ENCODE results near the gene RPN2. TPM values are rescaled to one million over a fixed set of nuclear protein-coding genes. Genes with fewer than 3 reads are reported as not detected.

RPN2 gene
- total and polyA plus RNA-seq, 2 of the 13 experiments (the other 11 are each of a cell fraction or from before 2014, with no cell fraction given): 587 to 1,818 TPM

DNA sequence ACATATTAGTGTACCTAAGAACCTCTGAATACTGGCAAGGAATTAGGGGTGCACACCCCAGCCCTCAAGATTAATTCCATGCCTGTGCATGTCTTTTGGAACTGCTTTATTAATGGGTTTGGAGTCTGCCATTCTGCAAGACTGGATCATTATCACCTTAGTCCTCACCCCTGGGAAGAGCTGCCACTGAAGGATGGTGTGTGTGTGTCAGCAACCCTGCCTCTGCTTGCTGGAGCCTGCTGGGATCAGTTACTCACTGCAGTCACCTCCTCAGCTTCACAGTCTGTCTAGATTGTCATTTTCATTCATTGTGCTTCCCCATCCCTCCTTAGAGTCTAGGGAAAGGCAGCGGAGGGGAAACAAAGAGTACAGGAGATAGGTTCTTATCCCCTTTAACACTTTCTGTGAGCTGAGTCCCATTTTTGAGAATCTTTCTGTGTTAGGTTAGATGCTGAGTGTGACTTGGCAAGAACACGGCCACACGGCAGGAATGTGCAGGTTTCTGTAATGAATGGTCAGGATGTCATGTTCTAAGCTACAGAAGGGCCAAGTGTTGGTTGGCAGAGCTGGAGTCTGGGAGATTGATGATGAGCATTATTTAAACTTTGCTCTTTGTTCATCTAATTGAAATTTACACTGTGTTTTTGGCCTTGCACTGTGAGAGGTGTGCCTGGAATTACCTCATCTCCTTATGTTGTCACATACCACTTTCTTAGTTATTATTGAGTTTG is 61.4 kb downstream of the RPN2 start:
- DNase-seq (ENCODE audit: low spot score): no peak
- Histone ChIP-seq H3K4me2 (ENCODE audit: low read depth, low read length) (no peak overlapping the region), H3K4me1 (ENCODE audit: insufficient read depth, low read length) (no peaks in the 10 kb centered on the region), H3K27ac (ENCODE audit: extremely low read length, insufficient read depth, low read length) (no peak overlapping the region), H3K36me3 (replicated peaks in 1 of 2; ENCODE audit: control insufficient read depth in 1 of 2, insufficient read depth in 2 of 2, low read length in 2 of 2) (peaks cover 65 to 85% of the 10 kb centered on the region in 2 experiments), H2AFZ (ENCODE audit: low read length) (no peak overlapping the region), H3K9me3 (ENCODE audit: low read length) (no peaks in the 10 kb centered on the region), H4K20me1 (ENCODE audit: insufficient read depth, low read length) (no peaks in the 10 kb centered on the region), H3K4me3 (replicated peaks in 1 of 3; ENCODE audit: insufficient read depth in 1 of 3, low read depth in 2 of 3, low read length in 3 of 3) (no peak overlapping the region), H3K79me2 (ENCODE audit: insufficient read depth, low read length) (no peaks in the 10 kb centered on the region), H3K9ac (ENCODE audit: insufficient read depth, low read depth, low read length) (no peak overlapping the region), H3K27me3 (ENCODE audit: control insufficient read depth in 1 of 2, insufficient read depth in 2 of 2, low read length in 2 of 2) (no peaks in the 10 kb centered on the region)
- ChIA-PET CTCF (ENCODE audit: low intra/inter-chr PET ratio, low total read pairs) (no interaction called here), POLR2A (no interaction called here)
- intact Hi-C loops (cut with micrococcal nuclease; ENCODE audit: unreplicated experiment): no loop called here
- WGBS (ENCODE audit: low lambda C conversion rate): 99% methylated on average over 3 of the region's 3 CpGs
- in situ Hi-C loops (cut with HindIII; ENCODE audit: extremely low pct_ligation_motif_present, low pct_unique_long_range_greater_than_20kb): no loop called here
- BruUV-seq (replicated peaks): no TSS peak
- TF ChIP-seq FOXC1 (CRISPR knock-in tag; IDR thresholded peaks at IDR 0.05; ENCODE audit: borderline replicate concordance) (no peak), ZXDC (CRISPR knock-in tag; IDR thresholded peaks at IDR 0.05) (peak; percentile 50; the same call in 1 of the 2 replicates), RBM22 (optimal IDR thresholded peaks at IDR 0.05; ENCODE audit: low read length) (peak; percentile 55)
- ATAC-seq: no peak
- no peak for FAIRE-seq

- ATAC-seq (no peak), DNase-seq (ENCODE audit: low spot score) (no peak), FAIRE-seq (no peak)
- in situ Hi-C loops (cut with HindIII; ENCODE audit: extremely low pct_ligation_motif_present, low pct_unique_long_range_greater_than_20kb): no loop called here
- no peaks in the 10 kb centered on the region for H3K27me3 ChIP-seq (ENCODE audit: control insufficient read depth in 1 of 2, insufficient read depth in 2 of 2, low read length in 2 of 2)
- TF ChIP-seq ISX (CRISPR knock-in tag; conservative IDR thresholded peaks at IDR 0.05): no peak
- TF ChIP-seq ZBTB40 (IDR thresholded peaks at IDR 0.05): peak; percentile 49
- TF ChIP-seq ZBTB40 (CRISPR knock-in tag; IDR thresholded peaks at IDR 0.05): no peak
- intact Hi-C loops (cut with micrococcal nuclease; ENCODE audit: unreplicated experiment): no loop called here
- CTCF ChIA-PET (ENCODE audit: low intra/inter-chr PET ratio, low total read pairs): no interaction called here
- H2AFZ ChIP-seq (ENCODE audit: low read length): no peak overlapping the region
- H3K27ac ChIP-seq (ENCODE audit: extremely low read length, insufficient read depth, low read length): no peak overlapping the region
- H4K20me1 ChIP-seq (ENCODE audit: insufficient read depth, low read length): no peaks in the 10 kb centered on the region
- BruUV-seq (replicated peaks): no TSS peak
- no peak overlapping the region for H3K4me3 ChIP-seq (replicated peaks in 1 of 3; ENCODE audit: insufficient read depth in 1 of 3, low read depth in 2 of 3, low read length in 3 of 3)
- H3K36me3 ChIP-seq (replicated peaks in 1 of 2; ENCODE audit: control insufficient read depth in 1 of 2, insufficient read depth in 2 of 2, low read length in 2 of 2): peaks cover 49 to 66% of the 10 kb centered on the region in 2 experiments
- H3K79me2 ChIP-seq (ENCODE audit: insufficient read depth, low read length): no peaks in the 10 kb centered on the region
- H3K9me3 ChIP-seq (ENCODE audit: low read length): no peaks in the 10 kb centered on the region
- H3K4me1 ChIP-seq (ENCODE audit: insufficient read depth, low read length): peaks cover 4% of the 10 kb centered on the region; the same call in 1 of the 2 replicates
- POLR2A ChIA-PET: no interaction called here
- H3K4me2 ChIP-seq (ENCODE audit: low read depth, low read length): no peak overlapping the region
- over 99% methylated on average over 4 of the region's 4 CpGs for WGBS (ENCODE audit: low lambda C conversion rate)
- no peak overlapping the region for H3K9ac ChIP-seq (ENCODE audit: insufficient read depth, low read depth, low read length)
Measured at GRCh38 chr20:37242503-37242902, 63.4 kb downstream of the RPN2 start.

Data from HepG2 (cell line).